Ovary (tissue), 3 donors: ENCODE results near the gene LRP8.

Source experiments
- CTCF ChIP-seq, 3 donors: fragments of 450-650 bp in 2 of 3; fragments of 200-600 bp in 1 of 3; IDR thresholded peaks; one replicate each; pipeline versions ENCODE4 v1.5.1 to v1.8.0; 2016 to 2022; ENCODE audit warnings: antibody characterized with exemption in 3 of 3, mild to moderate bottlenecking in 1 of 3
- POLR2A ChIP-seq: fragments of 450-650 bp; IDR thresholded peaks from one replicate; pipeline ENCODE4 v1.6.1; 2017; ENCODE audit warnings: antibody characterized with exemption, mild to moderate bottlenecking, moderate library complexity
- donor health status: DM: no; HTN: no; CAD: no.

GRCh38 chr1:53196017-53196484 is 131.8 kb downstream of the LRP8 start:
- no peak for TF ChIP-seq CTCF (IDR thresholded peaks at IDR 0.05)
- no peak for TF ChIP-seq POLR2A
